Endothelial cell of umbilical vein (primary cell): ENCODE results near the gene NKTR.

Source experiments
- POLR2A ChIP-seq: IDR thresholded peaks from 2 replicates; pipeline ENCODE4 v1.6.1; 2012; ENCODE audit warnings: low read depth, mild to moderate bottlenecking, control low read depth, low read length
- TF ChIP-seq, protein P1 (sequence below), 2 donors: IDR thresholded peaks; 1 replicate in 1 of 2; 2 replicates in 1 of 2; pipeline ENCODE4 v1.5.1; 2011; ENCODE audit warnings: low read length in 2 of 2, mild to moderate bottlenecking in 2 of 2, moderate library complexity in 2 of 2, control low read depth in 1 of 2, inconsistent platforms in 1 of 2, low read depth in 1 of 2; ENCODE audit not compliant: insufficient read depth in 1 of 2; ENCODE audit errors: extremely low read depth in 1 of 2

DNA sequence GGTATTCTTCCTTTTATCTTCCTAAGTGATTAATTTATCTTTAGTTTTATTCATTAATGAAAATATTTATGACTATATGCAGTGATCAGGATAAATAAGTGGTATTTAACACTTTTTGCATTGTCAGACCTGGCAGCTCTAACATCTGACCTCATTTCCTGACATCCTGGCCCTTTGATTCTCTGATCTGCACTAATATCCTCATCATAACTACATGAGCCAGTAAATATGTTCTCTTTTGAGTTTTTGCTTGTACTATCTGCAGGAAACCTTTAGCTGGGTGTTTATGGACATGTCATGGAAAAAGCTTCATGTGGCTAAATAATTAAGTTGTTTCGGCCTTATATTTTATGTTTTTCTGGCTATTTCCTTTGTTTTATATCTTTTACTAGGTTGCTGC lies 10.5 kb downstream of the NKTR start:
- no peak for TF ChIP-seq POLR2A
- TF ChIP-seq, protein P1, sequence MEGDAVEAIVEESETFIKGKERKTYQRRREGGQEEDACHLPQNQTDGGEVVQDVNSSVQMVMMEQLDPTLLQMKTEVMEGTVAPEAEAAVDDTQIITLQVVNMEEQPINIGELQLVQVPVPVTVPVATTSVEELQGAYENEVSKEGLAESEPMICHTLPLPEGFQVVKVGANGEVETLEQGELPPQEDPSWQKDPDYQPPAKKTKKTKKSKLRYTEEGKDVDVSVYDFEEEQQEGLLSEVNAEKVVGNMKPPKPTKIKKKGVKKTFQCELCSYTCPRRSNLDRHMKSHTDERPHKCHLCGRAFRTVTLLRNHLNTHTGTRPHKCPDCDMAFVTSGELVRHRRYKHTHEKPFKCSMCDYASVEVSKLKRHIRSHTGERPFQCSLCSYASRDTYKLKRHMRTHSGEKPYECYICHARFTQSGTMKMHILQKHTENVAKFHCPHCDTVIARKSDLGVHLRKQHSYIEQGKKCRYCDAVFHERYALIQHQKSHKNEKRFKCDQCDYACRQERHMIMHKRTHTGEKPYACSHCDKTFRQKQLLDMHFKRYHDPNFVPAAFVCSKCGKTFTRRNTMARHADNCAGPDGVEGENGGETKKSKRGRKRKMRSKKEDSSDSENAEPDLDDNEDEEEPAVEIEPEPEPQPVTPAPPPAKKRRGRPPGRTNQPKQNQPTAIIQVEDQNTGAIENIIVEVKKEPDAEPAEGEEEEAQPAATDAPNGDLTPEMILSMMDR (IDR thresholded peaks at IDR 0.05; ENCODE audit: extremely low read depth in 1 of 2, insufficient read depth in 1 of 2, low read depth in 1 of 2, low read length in 2 of 2) = no peak
